Endothelial cell of umbilical vein (primary cell): ENCODE data around the gene USF2.

Experiments
- CTCF ChIP-seq, 2 donors: IDR thresholded peaks; 1 replicate in 1 of 2; 2 replicates in 1 of 2; pipeline ENCODE4 v1.5.1; 2011; ENCODE audit warnings: low read length in 2 of 2, mild to moderate bottlenecking in 2 of 2, moderate library complexity in 2 of 2, control low read depth in 1 of 2, inconsistent platforms in 1 of 2, low read depth in 1 of 2; ENCODE audit not compliant: insufficient read depth in 1 of 2; ENCODE audit errors: extremely low read depth in 1 of 2
- POLR2A ChIP-seq: IDR thresholded peaks from 2 replicates; pipeline ENCODE4 v1.6.1; 2012; ENCODE audit warnings: low read depth, mild to moderate bottlenecking, control low read depth, low read length
- POLR2AphosphoS5 ChIP-seq: IDR thresholded peaks from 2 replicates; pipeline ENCODE4 v1.6.1; 2012; ENCODE audit warnings: low read depth, mild to moderate bottlenecking, control low read depth, low read length, moderate library complexity; ENCODE audit not compliant: insufficient read depth

DNA sequence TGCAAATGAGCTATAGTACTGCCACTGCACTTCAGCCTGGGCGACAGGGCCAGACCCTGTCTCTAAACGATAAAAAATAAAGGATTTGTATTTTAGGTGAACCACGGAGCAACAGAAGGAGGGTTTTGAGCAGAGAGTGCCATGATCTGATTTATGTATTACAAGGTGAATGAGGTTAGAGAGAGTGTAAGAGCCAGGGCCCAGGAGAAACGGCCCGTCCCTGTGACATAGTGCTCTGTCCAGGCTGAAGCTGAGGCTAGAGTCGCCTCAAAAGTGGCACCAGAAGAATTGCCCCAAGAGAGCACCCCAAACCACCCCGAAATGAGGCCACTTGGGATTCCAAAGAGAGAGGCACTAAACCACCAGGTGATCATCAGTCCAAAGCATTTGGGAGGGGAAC, 40.1 kb downstream of the USF2 start:
- no peak for TF ChIP-seq POLR2A
- no peak for TF ChIP-seq CTCF (IDR thresholded peaks at IDR 0.05; ENCODE audit: extremely low read depth in 1 of 2, insufficient read depth in 1 of 2, low read depth in 1 of 2, low read length in 2 of 2)
- no peak for TF ChIP-seq POLR2AphosphoS5
